ENCODE data around the gene RNFT2.

- TF ChIP-seq CTCF (IDR thresholded peaks at IDR 0.05) = no peak
- no peak for TF ChIP-seq POLR2A (IDR thresholded peaks at IDR 0.05)
These were observed 69.4 kb downstream of the RNFT2 start for GRCh38 chr12:116807546-116807945.

Data from Peyer's patch (tissue), 4 donors.